Activated naive CD4-positive, alpha-beta T cell treated with Interleukin-2 at 50 U/mL for 16 hours (primary cell): ENCODE measurements around the gene ANK3.

ENCODE experiments used
- DNase-seq: peaks from one replicate; pipeline ENCODE4 v3.0.0-alpha.2; 2020

ANK3 gene

GRCh38 chr10:60134548-60134947, 255.1 kb downstream of the ANK3 start:
- DNase-seq: no peak

GRCh38 chr10:60130130-60130579, 259.5 kb downstream of the ANK3 start:
- DNase-seq: no peak

GRCh38 chr10:60125895-60126294, 263.8 kb downstream of the ANK3 start:
- DNase-seq: no peak

GRCh38 chr10:60124536-60124935, 265.1 kb downstream of the ANK3 start:
- no peak for DNase-seq

GRCh38 chr10:60123668-60124067, 266.0 kb downstream of the ANK3 start:
- no peak for DNase-seq

- DNase-seq: no peak
Observed at GRCh38 chr10:60123172-60123571, 266.5 kb downstream of the ANK3 start.

- no peak for DNase-seq
Observed at GRCh38 chr10:60122190-60122589, 267.5 kb downstream of the ANK3 start.

GRCh38 chr10:60114765-60115586, 274.7 kb downstream of the ANK3 start:
- no peak for DNase-seq

- no peak for DNase-seq
Observed at GRCh38 chr10:60110739-60111138, 278.9 kb downstream of the ANK3 start.

GRCh38 chr10:60107308-60107976, 282.2 kb downstream of the ANK3 start:
- DNase-seq: no peak

GRCh38 chr10:60105295-60105695, 284.4 kb downstream of the ANK3 start:
- DNase-seq: no peak

- no peak for DNase-seq
Observed at GRCh38 chr10:60101821-60102220, 287.9 kb downstream of the ANK3 start.

GRCh38 chr10:60099998-60100747, 289.5 kb downstream of the ANK3 start:
- no peak for DNase-seq

GRCh38 chr10:60098677-60099601, 290.7 kb downstream of the ANK3 start:
- no peak for DNase-seq

- DNase-seq: no peak
Observed at GRCh38 chr10:60096761-60097513, 292.7 kb downstream of the ANK3 start.

GRCh38 chr10:60093317-60093716, 296.4 kb downstream of the ANK3 start:
- DNase-seq: no peak

GRCh38 chr10:60086862-60087261, 302.8 kb downstream of the ANK3 start:
- no peak for DNase-seq

- DNase-seq: no peak
Observed at GRCh38 chr10:60086421-60086820, 303.3 kb downstream of the ANK3 start.

- DNase-seq: no peak
Observed at GRCh38 chr10:60082744-60083344, 306.8 kb downstream of the ANK3 start.

GRCh38 chr10:60082341-60082740, 307.3 kb downstream of the ANK3 start:
- no peak for DNase-seq
